ENCODE measurements around the gene VILL.

- TF ChIP-seq EZH2 (optimal IDR thresholded peaks at IDR 0.05; ENCODE audit: low read depth, low read length): no peak
- TF ChIP-seq, protein P1, sequence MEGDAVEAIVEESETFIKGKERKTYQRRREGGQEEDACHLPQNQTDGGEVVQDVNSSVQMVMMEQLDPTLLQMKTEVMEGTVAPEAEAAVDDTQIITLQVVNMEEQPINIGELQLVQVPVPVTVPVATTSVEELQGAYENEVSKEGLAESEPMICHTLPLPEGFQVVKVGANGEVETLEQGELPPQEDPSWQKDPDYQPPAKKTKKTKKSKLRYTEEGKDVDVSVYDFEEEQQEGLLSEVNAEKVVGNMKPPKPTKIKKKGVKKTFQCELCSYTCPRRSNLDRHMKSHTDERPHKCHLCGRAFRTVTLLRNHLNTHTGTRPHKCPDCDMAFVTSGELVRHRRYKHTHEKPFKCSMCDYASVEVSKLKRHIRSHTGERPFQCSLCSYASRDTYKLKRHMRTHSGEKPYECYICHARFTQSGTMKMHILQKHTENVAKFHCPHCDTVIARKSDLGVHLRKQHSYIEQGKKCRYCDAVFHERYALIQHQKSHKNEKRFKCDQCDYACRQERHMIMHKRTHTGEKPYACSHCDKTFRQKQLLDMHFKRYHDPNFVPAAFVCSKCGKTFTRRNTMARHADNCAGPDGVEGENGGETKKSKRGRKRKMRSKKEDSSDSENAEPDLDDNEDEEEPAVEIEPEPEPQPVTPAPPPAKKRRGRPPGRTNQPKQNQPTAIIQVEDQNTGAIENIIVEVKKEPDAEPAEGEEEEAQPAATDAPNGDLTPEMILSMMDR (IDR thresholded peaks at IDR 0.05; ENCODE audit: low read length): no peak
These were observed 47.5 kb upstream of the VILL start for GRCh38 chr3:37943126-37943525.
